EL (cell line): ENCODE data around the gene ETFBKMT.
"Not testable (repeated sequence)": the region's sequence is repeated elsewhere in the genome, so short reads cannot be mapped to it uniquely, and the experiment has no call there.

Experiments
- DNase-seq: peaks from one replicate; pipeline ENCODE4 v3.0.0-alpha.2; 2016

ETFBKMT gene

GRCh38 chr12:31658471-31659086 lies 909 bp upstream of the ETFBKMT start:
- no peak for DNase-seq

- no peak for DNase-seq
Measured at GRCh38 chr12:31662176-31662849, 2.8 kb downstream of the ETFBKMT start.

GRCh38 chr12:31663576-31663975 lies 4.1 kb downstream of the ETFBKMT start:
- no peak for DNase-seq

GRCh38 chr12:31664038-31664437 lies 4.5 kb downstream of the ETFBKMT start:
- DNase-seq = no peak

- no peak for DNase-seq
Measured at GRCh38 chr12:31669020-31669419, 9.5 kb downstream of the ETFBKMT start.

GRCh38 chr12:31669582-31669981 lies 10.1 kb downstream of the ETFBKMT start:
- DNase-seq = not testable (repeated sequence)

GRCh38 chr12:31672521-31672920 lies 13.0 kb downstream of the ETFBKMT start:
- DNase-seq = no peak

- peak; percentile 79 for DNase-seq
Measured at GRCh38 chr12:31682136-31682962, 22.9 kb downstream of the ETFBKMT start.

GRCh38 chr12:31685801-31686200 lies 26.3 kb downstream of the ETFBKMT start:
- DNase-seq = no peak

GRCh38 chr12:31687101-31687527 lies 27.6 kb downstream of the ETFBKMT start:
- DNase-seq = no peak

- not testable (repeated sequence) for DNase-seq
Measured at GRCh38 chr12:31689921-31690320, 30.4 kb downstream of the ETFBKMT start.

- peak; percentile 17 for DNase-seq
Measured at GRCh38 chr12:31702047-31702446, 42.6 kb downstream of the ETFBKMT start.

GRCh38 chr12:31705621-31706020 lies 46.1 kb downstream of the ETFBKMT start:
- DNase-seq = no peak

GRCh38 chr12:31708118-31708517 lies 48.6 kb downstream of the ETFBKMT start:
- not testable (repeated sequence) for DNase-seq

GRCh38 chr12:31710021-31710818 lies 50.7 kb downstream of the ETFBKMT start:
- no peak for DNase-seq

GRCh38 chr12:31712877-31713276 lies 53.4 kb downstream of the ETFBKMT start:
- DNase-seq = no peak

GRCh38 chr12:31714406-31715271 lies 55.2 kb downstream of the ETFBKMT start:
- no peak for DNase-seq

- DNase-seq = no peak
Measured at GRCh38 chr12:31715283-31715825, 55.9 kb downstream of the ETFBKMT start.

GRCh38 chr12:31716998-31717397 lies 57.5 kb downstream of the ETFBKMT start:
- DNase-seq = not testable (repeated sequence)

- DNase-seq = not testable (repeated sequence)
Measured at GRCh38 chr12:31718542-31719198, 59.2 kb downstream of the ETFBKMT start.

GRCh38 chr12:31722580-31722979 lies 63.1 kb downstream of the ETFBKMT start:
- no peak for DNase-seq
